C4-2B (cell line): ENCODE data around the gene SOAT2.

Source experiments
- H3K27ac ChIP-seq: fragments of 450-650 bp; 2 replicates; pipeline ENCODE4 v1.5.1; 2017
- CTCF ChIP-seq: fragments of 450-650 bp; conservative IDR thresholded peaks from 2 replicates; pipeline ENCODE4 v1.5.1; 2017; ENCODE audit warnings: mild to moderate bottlenecking
- ZFX ChIP-seq: fragments of 450-650 bp; IDR thresholded peaks from 2 replicates; pipeline ENCODE4 v1.6.1; 2017

SOAT2 gene

GRCh38 chr12:53133722-53134121 is 30.4 kb downstream of the SOAT2 start:
- TF ChIP-seq ZFX (no peak), CTCF (no peak)
- no peak overlapping the region for H3K27ac ChIP-seq

- H3K27ac ChIP-seq, result no peak overlapping the region
- TF ChIP-seq CTCF, result no peak
- no peak for TF ChIP-seq ZFX
Observed at GRCh38 chr12:53143355-53143754, 40.1 kb downstream of the SOAT2 start.

GRCh38 chr12:53145383-53146260 is 42.3 kb downstream of the SOAT2 start:
- TF ChIP-seq CTCF, result no peak
- no peak for TF ChIP-seq ZFX
- no peak overlapping the region for H3K27ac ChIP-seq

GRCh38 chr12:53147181-53147580 is 43.9 kb downstream of the SOAT2 start:
- TF ChIP-seq ZFX (no peak), CTCF (no peak)
- no peak overlapping the region for H3K27ac ChIP-seq

- TF ChIP-seq CTCF, result no peak
- no peak for TF ChIP-seq ZFX
- no peak overlapping the region for H3K27ac ChIP-seq
Observed at GRCh38 chr12:53147653-53148052, 44.4 kb downstream of the SOAT2 start.

GRCh38 chr12:53151039-53151438 is 47.8 kb downstream of the SOAT2 start:
- H3K27ac ChIP-seq, result no peak overlapping the region
- no peak for TF ChIP-seq ZFX
- TF ChIP-seq CTCF, result no peak

- no peak for TF ChIP-seq ZFX
- no peak for TF ChIP-seq CTCF
- no peak overlapping the region for H3K27ac ChIP-seq
Observed at GRCh38 chr12:53152390-53152789, 49.1 kb downstream of the SOAT2 start.
